GM18907 (cell line): ENCODE measurements around the gene ABI3BP.
"Not testable (repeated sequence)": the region's sequence is repeated elsewhere in the genome, so short reads cannot be mapped to it uniquely, and the experiment has no call there.

Source experiments
- ATAC-seq: cut with Tn5 transposase; IDR thresholded peaks from one replicate; pipeline ENCODE4 v1.9.1; 2021; ENCODE audit warnings: mild to moderate bottlenecking, moderate library complexity; ENCODE audit not compliant: unreplicated experiment

The ABI3BP gene

DNA sequence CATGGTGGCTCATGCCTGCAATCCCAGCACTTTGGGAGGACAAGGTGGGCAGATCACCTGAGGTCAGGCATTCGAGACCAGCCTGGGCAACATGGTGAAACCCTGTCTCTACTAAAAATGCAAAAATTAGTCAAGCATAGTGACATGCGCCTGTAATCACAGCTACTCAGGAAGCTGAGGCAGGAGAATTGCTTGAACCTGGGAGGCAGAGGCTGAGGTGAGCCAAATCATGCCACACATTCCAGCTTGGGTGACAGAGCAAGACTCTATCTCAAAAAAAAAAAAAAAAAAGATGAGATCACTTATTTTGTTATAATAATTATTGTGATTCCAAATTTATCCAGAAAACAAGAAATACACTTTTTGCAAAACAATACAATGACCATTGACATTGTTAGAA, 47.1 kb downstream of the ABI3BP start:
- ATAC-seq = not testable (repeated sequence)

DNA sequence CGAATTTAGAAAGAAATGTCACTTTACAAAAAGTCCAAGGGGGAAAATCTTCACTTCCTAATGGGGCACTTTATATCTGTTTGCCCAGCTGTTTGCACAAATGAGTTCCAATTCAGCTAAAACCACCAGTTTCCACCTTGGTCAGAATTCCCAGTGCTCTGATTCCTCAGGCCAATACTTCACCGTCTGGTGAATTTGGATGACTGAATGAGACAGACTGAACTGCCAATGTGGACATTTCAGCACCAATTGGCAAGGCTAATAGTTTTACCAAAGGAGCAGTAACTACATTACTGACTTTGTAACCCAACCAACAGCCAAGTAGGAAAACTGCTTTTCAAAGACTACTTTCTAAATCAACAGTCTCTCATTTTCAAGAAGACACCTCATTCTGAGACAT, 51.8 kb downstream of the ABI3BP start:
- no peak for ATAC-seq

DNA sequence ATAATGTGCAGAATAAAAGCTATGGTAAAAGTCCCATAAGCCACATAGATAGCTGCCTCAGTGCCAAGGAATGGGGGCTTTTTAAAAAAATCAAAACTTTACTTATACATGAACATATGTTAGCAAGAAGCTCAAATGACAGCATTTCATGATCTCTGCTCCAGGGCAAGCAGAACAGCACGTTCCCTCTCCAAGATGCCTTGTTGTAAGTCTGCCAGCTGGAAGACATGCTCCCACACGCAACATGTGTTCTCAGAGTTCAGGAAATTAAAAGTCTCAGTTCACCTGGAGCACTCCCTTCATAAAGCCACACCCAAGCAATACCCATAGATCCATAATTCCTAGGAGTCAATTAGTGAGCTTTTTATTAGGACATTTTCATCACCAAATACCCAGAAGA, 52.2 kb downstream of the ABI3BP start:
- ATAC-seq = no peak

DNA sequence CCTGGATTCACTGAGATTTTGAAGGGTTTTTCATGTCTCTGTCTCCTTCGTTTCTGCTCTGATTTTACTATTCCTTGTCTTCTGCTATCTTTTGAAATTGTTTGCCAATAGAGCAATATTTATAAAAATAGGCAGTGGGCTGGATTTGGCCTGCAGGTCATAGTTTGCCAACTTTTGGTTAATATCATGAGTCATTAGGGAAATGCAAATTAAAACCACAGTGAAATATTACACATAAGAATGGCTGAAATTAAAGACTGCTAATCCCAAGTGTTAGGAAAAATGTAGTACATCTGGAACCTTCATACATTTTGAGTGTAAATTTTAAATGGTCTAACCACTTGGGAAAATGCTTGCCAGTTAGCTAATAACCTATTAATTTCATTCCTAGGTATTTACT, 56.3 kb downstream of the ABI3BP start:
- ATAC-seq = no peak

DNA sequence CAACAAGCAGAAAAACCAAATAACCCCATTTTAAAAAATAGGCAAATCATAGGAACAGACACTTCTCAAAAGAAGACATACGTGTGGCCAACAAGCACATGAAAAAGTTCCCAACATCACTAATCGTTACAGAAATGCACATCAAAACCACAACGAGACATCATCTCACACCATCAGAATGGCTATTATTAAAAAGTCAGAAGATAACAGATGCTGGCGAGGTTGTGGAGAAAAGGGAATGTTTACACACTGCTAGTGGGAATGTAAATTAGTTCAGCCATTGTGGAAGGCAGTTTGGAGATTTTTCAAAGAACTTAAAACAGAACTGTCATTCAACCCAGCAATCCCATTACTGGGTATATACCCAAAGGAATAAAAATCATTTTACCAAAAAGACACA, 60.7 kb downstream of the ABI3BP start:
- ATAC-seq = no peak

DNA sequence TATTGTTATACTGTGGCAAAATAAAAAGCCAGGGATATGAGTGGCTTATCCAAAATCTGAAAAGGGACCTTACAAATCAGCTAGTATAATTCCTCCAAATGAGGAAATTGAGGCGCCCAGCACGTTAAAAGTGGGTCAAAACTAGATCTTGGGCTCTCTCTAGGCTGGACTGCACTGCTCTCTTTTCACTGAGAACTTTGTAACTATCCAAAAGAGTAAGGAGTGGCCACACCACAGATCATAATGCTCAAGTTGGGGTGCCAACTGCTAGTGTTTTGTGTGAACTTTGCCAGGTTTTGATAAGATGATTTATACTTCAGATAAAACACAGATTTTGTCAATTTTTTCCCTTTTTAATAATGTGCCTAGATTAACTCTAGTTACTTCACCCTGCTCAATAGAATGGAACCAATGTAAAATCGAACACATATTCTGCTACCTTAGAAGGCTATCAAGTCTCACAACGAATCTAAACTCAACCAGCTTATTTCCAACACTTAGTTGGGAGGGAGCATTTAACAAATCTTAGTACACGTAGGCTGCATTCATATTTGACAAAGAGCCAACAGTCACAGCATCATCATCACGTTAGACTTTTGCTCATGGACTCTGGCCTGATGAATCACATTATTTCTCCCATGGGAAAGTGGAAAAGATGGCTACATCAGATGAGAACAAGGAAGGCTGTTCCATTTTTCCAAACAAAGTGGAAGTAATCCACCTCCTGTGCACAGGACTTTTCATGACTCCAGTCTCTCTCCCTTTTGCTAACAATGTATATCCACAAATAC, 64.4 kb downstream of the ABI3BP start:
- no peak for ATAC-seq

DNA sequence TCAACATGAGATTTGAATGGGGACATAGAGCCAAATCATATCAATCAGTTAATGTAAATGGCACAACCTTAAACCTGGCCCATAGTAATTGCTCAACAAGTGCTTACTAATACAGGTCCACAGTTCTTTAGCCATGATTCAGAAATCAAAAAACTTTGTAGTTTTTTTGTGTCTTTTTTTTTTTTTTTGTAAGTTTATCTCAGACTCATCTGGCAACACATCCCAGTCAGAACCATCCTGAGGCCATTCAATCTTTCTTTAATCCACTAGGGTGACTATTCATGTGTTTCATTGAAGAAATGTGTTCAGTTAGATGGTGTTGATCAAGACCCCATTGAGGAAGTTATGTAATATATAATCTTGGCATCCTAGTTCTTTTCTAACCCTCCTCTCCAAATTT, 65.4 kb downstream of the ABI3BP start:
- ATAC-seq = no peak

DNA sequence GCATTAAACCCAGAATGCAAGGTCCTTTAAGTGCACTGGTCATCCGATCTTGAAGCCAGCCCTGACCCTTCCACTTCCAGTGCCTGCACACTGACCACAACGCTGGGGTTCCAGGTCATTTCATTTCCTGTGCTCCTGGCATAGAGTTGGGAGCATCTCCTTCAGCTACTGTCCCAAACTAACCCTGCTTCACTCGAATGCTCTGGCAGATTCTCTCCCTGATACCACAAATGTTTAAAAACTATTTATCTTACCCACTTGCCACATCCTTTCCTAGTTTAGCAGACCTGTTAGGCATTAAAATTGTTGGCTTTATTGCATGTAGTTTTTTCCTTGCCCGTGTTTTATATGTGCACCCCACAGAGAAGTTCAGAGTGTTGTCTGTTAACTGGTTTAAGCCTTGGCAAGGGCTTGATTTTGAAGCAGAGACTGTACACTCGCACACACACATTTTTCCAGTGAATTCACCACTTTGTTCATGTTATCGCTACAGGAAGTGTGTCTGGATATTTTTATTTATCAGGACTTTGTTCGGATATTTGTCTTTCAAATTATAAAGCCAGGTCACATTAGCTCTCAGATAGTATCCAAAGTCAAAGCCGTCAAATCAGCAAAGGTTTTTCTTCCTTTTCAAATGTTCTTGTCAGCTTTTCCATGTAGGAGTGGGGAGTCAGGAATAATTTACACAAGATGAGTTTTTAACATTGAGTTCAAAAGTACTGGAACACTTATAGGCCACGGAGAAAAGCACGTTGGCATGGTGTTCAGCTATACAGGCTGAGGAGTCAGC, 77.3 kb downstream of the ABI3BP start:
- ATAC-seq = no peak

DNA sequence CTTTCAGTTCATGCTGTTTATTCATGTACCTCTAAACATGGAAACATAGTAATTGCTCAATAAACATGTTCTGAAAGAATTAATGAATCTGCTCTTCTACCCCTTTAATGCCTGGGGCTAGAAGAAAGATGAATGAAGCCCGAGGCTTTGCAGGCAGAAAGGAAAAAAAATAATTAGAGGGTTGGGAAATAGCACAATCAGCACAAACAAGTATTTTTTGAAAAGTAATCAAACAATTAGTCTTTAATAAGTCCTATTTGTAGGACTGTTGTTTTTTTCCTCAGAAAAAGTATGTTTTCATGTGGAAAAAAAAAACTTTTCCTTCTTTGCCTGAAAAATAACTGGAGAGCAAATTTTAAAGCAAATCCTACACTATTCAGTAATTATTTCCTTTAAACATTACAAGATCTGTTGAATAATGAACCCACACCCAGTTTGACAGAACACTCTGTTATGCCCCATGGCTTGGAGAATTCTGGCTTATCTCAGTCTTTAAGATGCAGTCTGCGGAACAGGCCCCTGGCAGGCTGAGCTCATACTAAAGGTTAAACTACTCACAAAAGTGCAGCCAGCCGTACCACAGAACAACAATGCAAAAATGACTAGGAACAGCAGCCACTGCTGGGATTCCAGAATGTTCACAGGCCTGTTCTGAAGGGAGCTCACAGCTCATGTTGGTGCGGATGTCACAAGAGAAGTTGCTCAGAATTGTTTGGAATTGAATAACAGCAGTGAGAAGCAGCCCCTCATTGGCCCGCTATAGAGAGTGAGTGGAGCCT, 79.2 kb downstream of the ABI3BP start:
- ATAC-seq = no peak

DNA sequence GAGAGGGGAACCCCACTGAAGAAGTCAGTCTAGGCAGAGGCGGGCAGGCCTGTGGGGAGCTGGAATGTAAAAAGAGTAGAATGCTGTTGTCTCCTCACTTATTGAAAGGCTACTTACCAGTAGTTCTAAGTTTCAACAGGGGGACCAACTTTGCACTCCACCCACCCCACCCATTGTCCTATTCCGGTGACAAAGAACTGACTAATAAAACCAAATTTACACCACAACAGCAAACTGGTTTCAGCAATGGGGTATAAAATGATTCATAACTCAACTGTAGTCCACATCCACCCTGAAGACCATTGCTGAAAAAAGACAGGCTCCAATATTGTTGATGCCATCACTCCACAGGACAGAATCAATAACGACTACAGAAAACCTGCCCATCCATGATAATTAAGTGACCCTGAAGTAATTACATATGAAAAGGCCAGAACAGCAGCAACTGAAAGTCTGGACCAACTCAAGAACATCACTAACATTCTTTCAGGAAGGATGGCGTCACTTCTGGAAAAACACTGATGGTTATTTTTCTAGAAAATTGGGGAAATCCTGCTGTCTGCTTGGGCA, 80.2 kb downstream of the ABI3BP start:
- no peak for ATAC-seq

DNA sequence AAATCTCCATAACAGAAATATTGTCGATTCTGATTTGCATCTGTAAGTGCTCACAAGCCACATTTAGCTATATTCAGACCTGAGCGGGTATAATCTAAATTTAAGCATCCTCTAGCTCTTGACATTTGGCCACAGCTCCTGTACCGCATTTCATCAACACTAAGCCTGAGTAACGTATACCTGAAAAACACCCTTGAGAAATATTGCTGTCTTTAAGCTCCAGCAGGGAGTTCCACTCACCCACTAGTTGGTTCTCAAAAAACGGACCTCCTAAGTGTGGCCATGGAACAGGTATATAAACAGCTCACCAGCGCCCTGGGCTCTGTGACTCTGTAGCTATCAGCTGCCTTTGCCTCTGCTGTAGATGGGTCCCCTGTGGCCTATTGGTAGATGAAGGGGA, 80.7 kb downstream of the ABI3BP start:
- ATAC-seq = no peak

DNA sequence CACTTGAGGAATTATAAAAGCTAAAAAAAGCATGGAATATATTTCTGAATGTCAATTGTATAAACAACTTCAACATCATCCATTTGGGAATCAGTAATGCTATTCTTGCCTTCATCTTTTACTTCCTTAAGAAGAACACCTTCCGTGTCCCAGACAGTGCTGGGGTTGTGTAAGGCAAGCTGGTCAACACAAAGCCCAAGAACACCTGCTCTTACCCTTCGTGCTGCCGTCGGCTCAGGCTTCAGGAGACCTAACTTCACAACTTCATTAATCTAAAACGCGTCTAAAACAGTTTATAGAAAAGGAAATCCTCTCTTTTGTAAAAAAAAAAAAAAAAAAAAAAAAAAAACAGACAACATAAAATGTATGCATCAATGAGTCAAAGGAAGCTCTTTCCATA, 81.3 kb downstream of the ABI3BP start:
- ATAC-seq = no peak

DNA sequence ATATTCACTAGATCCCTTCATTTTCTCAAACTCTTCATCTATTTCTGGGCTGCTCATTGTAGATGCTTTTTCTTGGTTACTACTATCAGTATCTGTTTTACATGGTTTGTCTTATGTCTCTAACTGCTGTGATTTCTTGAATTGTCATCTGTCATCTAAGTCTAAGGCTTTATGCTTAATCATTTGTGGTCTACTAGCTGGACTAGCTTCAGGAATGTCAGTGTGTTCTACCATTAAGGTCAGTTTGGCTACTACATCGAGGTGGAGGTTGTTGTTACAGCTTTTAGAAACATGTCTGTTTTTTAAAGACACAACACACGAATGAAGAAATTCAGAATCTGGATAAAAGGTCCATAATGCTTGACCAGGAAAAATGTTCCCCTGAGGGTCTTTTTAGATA, 82.2 kb downstream of the ABI3BP start:
- no peak for ATAC-seq

DNA sequence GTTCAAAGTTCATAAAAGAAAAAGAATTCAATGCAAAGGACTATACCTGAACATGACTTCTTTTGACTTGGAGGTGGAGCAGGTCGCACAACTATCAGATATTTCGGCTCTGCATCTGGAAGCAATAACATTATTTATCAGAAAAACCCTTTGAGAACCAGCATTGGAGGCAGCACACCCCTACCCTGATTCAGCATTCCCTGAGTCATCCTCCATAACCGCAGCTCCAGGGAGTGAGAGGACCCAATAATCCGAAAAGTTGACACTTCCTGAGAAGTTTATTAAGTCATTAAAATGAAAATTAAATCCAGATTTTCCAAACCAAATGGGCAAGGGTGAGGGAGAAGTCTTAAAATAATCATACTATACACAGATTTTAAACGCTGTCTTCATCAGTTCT, 90.6 kb downstream of the ABI3BP start:
- no peak for ATAC-seq

DNA sequence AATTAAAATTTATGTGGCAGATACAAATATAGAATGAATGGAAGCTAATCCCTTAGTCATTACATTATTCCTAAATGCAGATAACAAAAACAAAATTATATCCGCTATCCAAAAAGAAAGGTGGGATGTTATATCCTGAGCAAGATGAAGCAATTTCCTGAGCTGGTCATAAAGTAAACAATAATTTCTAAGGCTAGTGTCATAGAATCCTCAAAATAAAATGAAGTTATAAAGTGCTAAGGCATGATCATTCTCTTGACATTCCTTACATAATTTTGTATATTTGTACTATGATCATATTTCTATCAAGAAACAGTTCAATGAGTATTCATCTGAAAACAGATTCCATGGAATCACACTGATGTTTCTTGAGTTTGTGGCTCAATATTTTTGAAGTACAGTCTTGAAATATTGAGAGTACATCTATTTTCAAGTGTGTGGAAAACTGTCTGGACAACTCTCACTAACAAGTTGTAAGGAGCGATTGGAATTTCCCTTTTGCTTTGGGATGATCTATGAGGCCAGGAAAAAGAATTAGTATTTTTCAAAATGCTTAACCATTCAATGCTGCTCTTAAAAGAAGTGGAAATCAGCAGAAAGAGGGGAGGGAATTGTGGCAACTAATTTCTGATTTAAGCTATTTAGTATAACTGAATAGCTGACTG, 92.4 kb downstream of the ABI3BP start:
- no peak for ATAC-seq

DNA sequence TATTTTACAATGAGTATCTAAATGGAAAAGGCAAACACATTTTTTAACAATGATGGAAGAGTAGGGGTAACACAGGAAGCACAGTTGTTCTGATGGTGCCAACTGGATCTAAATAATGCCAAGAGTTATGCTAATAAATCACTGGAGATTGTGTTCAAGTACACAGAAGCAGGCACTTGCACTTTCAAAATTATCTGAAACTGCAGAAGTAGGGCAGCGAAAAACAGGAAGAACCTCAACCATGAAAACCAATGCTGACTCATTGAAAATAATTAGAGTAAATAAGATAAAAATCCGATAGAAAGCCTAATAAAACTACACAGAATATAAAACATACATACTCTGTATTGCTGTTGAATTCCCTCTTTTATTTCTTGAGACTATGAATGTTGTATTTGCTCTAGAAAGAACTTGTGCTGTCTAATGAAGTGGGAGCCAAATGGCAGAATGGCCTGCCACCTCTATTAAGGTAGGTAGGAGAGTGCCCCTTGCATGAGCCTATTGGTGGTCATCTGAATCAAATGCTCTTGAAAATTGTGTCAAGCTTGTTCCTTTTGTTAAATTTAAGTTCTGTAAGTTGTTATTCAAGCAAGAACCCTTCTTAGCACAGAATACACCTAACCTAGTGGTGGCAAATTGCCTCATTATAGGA, 93.7 kb downstream of the ABI3BP start:
- ATAC-seq = peak; percentile 87

DNA sequence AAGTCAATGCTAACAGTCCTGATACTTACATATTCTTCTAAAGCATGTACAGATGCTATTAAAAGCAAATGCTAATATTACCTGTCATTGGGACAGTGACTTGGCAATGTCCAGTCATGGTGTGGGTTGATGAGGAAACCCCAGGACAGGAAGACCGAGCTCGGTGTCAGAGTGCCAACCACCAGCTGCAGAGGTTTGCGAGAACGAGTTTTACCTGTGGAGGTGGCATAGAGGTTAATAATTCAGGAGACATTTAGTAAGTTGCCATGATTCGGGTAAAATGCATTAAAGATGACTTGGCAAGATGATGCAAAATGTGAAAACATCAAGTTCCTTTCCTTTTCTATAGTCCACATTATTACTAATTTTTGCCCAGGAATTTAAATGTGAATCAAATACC, 94.5 kb downstream of the ABI3BP start:
- ATAC-seq = no peak

DNA sequence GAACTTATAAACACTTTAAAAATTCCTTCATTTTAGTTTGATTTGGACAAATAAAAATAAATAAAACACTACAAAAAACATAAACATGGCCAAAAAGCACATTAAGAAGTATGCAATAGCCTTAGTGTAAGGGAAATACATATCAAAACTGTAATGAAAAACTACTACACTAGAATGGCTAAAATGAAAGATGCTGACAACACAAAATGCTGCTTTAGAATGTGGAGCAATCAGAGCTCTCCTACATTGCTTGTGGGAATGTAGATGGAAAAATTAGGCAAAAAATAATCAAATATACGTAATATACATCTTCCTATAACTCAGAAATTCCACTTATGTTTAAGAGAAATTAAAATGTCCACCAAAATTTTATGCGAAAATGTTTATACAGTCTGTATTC, 96.2 kb downstream of the ABI3BP start:
- no peak for ATAC-seq

DNA sequence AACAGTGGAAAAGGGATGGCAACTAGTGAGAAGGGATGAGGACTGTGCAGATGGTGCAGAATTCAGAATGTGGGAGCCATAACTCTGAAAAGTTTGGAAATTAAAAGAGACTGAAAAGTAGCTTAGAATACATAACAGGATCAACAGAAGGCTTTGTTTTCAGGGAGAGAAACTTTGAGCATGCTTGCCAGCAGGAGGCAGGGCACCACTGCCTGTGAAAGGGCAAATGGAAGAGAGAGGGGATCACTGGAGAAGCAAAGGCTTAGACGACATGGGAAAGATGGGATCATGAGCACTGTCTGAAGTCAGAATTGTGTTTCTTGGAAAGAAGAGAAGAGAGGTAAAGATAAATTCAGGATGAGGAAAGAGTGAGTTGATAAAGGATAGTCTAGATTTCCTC, 99.6 kb downstream of the ABI3BP start:
- ATAC-seq = no peak

DNA sequence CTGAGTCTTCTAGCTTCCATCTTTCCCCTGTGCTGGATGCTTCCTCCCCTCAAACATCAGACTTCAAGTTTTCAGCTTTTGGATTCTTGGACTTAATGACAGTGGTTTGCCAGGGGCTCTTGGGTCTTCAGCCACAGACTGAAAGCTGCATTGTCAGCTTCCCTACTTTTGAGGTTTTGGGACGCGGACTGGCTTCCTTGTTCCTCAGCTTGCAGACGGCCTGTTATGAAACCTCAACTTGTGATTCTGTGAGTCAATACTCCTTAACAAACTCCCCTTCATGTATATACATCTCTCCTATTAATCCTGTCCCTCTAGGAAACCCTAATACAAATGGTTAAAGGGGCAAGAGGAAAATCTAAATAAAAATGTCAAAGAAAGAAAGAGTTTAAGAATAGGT, 100.1 kb downstream of the ABI3BP start:
- ATAC-seq = no peak
